Measurements from ENCODE around the gene IL1R2.
A peak's percentile ranks its signal among the peaks of the same experiment; 100 is the strongest.

Gene IL1R2

GRCh38 chr2:102044967-102045489, 53.3 kb downstream of the IL1R2 start:
- no peak for DNase-seq

- no peak for DNase-seq
Measured at GRCh38 chr2:102045697-102046096, 53.9 kb downstream of the IL1R2 start.

DNA sequence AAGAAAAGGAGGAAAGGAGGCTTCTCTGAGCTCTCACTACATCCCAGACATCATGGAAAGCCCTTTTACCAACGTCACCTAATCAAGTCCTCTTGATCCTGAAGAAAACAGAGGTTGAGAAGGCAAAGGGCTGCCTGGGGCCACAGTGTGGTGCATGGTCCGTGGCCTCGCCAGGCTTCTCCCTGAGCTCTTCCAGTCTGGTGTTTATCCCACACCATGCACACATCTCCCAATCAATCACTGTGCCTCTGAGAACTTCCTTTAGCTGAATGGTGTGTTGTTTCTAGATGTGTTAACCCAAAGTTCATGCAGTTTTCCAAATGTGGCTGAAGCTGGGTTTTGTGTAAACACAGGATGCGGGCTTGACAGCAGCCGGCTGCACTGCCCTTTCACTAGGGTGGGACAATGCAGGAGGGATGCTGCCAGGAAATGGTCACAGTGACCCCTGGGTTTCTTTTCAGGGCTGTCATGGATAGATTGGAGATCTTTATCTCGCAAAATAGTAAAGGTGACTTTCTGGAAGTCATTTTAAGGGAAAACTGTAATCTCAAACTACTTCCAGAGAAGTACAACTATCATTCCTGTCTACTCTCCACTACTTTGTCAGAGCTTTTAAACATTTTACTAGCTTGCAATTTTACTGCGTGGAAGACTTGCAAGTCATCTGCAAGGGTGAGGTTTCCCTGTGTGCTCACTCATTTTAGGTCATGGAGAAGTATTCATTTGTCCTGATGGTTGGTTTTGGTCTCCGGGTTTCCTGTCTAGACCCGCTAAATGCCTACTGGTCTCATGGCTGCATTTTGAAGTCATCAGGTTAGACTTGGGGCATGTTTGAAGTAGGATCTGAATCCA, 54.6 kb downstream of the IL1R2 start:
- DNase-seq, result no peak

GRCh38 chr2:102048465-102048864, 56.7 kb downstream of the IL1R2 start:
- no peak for DNase-seq

DNA sequence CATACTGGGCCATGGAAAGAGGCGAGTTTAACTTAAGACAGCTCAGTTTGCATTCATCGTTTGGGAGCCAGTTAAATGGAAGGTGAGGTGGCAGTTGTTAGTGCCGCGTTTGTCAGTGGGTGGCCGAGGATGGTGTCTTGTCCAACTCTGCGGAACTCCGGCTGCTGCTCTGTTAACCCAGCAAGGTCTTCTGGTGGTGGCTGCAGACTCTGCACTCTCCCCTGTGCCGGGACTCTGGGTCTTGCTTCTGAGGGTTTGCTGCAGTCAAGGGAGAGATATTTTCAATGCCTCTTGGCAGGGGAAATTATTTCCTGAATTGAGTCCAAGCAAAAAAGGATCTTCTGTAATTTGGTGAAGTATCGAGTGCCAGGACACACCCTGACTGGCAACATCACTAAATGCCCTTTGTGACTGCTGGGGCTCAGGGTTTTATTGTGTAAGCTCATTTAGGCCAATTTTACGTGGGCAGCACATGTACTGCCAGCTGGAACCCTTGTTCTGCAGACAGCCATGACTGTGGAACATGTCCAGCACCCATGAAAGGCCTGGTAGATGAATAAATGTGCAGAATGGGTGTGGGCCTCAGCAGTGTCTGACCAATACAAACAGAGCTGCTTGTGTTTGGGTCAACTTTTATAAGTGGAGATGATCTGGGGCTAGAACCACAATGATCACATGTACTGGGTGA, 58.1 kb downstream of the IL1R2 start:
- no peak for DNase-seq

DNA sequence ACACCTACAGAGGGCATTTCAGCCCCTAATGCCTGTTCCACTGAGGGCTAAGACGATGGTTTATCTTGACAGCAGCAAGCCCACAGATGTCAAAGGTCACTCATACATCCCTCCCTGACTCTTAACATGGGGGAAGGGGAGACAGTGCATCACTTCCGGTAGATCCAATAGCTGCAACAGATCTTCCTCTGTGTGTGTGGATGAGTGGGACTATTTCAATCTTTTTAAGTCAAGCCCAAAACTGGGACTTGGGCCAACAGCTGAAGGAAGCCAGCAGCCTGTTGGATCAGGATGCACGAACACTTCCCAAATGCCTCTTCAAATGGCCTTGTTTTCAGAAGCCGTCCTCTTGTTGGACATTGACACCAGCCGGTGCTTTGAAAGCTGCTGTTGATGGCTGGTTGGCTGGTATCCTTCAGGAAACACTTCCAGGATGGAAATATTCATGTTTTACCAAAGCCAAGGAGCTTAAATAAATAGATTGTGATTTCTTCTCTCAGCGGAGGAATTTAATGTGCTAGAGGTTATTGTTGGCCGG, 59.2 kb downstream of the IL1R2 start:
- no peak for DNase-seq

DNA sequence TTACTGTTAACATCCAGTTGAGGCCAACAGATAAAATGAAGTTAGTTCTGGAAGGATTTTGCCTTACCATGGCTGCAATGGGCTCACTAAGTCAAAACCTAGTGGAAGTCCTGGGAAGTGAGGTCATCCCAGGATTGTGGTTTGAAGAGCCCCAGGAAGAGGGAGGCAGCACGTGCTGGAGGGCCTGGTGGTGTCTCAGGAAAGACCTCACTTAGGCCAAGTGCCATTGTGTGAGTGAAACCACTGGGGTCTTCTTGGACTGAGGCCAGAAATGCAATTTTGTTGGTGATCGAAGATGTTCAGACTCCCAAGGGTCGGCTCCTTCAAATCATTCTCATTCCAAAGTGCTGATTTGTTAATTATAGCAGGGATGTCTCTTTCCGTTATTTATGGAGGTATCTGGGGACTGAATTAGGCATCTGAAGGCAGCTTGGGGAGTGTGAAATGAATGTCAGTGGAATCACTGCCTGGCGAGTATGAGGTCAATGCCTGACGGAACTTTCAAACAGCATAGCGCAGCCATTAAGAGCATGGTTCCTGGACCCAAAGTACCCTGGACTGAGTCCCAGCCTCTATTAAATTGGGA, 60.0 kb downstream of the IL1R2 start:
- no peak for DNase-seq

DNA sequence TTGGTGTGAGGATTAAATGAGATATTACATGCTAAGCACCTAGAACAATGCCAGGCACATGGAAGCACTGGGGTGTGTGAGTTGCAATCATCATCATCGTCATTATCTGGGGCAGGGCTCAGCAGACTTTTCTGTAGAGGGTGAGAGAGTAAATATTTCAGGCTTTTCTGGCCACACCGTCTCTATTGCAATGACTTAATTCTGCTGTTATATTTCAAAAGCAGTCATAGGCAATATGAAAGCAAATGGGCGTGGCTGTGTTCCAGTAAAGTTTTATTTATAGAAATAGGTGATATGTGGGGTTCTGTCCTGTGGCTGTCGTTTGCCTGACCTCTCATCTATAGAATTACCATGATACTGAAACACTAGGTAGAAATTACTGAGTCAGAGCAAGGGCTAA, 60.6 kb downstream of the IL1R2 start:
- DNase-seq, result no peak

GRCh38 chr2:102053096-102053495, 61.3 kb downstream of the IL1R2 start:
- no peak for DNase-seq

DNA sequence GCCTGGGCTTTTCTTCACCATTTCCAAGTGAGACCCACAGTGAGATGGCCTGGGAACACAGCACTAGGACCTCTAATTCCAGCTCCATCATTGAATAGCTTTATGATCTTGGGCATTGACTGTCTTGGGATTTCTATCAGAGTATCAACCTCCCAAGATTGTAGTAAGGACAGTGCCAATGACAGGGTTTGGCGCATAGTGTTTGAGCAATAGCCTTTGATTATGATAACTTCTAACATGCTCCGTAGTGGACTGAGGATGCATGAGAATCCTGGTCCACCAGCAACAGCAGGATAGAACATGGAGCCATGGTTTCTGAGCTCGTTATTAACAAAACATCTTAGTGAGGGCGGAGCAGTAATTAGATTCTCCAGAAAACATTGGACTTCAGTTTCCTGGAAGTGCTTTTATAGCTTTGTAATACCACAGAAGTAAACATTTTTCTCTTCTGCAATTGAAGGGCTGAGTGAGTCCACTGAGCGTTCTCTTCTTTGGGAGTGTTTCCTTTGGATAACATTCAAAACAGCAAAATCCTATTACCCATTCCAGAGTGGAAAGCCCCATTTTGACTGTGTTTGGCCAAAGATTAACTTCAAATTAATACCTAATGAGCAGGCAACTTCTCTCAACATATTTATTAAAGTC, 63.7 kb downstream of the IL1R2 start:
- DNase-seq, result no peak

GRCh38 chr2:102056079-102056581, 64.4 kb downstream of the IL1R2 start:
- peak; percentile 50 for DNase-seq

GRCh38 chr2:102057502-102058292, 65.9 kb downstream of the IL1R2 start:
- DNase-seq, result no peak

DNA sequence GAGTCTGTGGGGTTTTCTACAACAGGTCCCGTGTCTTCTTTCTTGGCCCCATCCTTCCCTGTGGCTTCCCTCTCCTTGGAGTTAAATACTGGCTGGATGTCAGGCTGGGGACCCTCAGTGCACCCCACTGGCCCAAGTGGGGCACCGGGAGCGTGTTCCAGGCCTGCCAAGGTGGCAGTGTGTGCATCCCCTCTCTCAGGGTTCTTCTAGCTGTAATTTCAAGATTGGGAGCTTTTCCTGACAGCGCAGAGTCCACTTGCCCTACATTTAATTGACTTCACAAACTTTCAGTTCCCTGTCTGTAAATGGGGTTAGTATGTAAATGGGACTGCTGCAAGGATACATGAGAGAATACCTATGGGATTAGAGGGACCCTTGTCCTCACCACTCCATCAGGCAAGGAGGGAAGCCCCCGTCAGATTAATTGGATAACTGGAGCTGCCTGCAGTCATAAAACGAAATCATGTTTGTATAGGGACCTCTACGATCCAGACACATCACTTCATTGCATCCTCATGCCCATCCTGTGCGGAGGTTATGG, 66.6 kb downstream of the IL1R2 start:
- DNase-seq, result no peak

DNA sequence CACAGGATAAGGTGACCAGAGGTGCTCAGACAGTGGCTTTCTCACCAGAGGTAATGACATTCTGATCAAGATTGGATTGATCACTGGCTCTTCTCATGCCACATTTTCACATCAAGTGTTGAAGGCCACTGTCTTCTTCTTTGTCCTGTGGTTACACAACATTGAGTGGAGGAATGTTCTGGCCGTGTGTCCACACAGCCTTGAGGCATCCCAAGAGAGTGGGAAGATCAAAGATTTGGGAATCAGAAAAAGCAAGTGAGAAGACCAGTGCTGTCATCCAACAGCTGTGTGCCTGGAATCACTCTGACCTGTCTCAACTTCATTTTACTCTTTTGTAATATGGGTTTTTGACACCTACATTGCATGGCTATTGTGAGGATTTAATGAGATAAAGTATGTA, 67.4 kb downstream of the IL1R2 start:
- DNase-seq, result no peak

- no peak for DNase-seq
Measured at GRCh38 chr2:102060047-102060446, 68.3 kb downstream of the IL1R2 start.

DNA sequence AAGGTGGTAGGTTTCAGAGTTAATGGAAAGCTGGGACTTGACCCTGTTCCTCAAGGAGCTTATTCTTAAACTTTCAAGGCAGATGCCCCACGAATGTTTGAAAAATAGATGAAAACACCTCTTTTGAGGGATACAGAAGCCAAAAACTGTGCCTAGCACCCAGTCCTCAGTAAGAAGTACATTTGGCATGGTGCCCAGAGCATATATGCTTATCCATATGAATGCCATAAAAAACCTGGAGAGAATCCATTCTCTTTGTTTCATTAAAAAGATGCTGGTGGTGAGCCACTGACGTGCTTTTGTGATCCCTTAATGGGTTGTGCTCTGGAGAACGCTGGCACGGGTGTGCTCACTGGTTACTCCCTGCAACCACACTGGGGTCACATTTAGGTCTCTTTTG, 69.0 kb downstream of the IL1R2 start:
- DNase-seq, result peak; percentile 40

DNA sequence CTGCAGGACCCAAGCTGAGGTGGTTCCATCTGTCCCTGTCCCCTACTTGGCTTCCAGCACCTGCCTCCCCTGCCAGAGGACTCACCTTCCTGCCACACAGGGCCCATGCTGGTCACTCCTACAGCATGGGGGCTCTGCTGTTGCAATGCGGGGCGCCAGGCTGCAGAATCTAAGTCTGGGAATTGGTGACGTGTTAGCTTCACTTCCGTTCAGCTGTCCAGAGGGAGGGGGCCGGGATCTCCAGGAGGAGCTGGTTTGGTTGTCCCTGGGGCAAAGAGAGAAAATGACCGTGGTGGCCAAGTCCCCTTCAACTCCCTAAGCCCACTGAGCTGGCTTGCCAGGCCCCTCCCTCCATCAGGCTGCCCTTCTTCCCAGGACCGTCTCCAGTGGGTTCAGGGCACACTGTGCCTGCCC, 69.5 kb downstream of the IL1R2 start:
- no peak for DNase-seq

GRCh38 chr2:102061962-102062795, 70.4 kb downstream of the IL1R2 start:
- no peak for DNase-seq

DNA sequence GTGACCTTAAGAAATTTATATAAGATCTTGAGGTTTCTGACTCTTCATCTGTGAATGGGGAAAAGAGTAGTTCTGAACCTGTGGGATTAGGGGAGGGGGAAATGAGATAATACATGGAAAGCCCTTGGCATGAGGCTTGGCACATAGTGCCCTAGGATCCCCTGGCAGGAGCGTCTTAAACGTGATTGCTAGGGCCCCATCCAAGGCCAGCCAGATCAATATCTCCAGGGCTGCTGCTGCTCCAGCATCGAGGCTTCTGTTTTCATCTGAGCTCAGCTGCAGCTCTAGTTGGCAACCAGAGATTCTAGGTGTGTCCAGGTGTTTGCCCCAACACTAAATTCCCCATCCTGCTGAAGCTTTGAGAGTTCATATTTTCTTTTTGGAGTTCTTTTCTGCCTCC, 71.0 kb downstream of the IL1R2 start:
- DNase-seq, result no peak

DNA sequence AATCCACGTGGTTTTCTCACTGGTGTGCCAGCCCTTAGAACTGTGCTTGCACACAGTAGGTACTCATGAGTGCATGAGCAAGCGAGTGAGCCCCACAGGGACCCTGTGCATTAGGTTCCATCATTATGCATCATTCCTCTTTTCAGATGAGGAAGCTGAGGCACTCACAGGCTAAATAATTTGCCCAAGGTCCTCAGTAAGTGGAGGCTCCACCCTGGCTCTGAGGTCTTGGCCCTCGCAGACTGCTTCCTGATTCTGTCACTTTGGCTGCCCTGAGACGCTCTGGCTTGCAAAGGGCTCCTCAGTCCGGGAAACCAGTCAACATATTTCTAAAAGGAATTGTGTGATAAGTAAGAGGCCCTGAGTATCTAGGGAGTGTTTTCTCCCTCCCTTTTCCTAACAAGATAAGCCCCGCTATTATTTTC, 71.7 kb downstream of the IL1R2 start:
- peak; percentile 79 for DNase-seq

Measured in hematopoietic multipotent progenitor cell treated with erythropoietin and hydrocortisone succinate and interleukin-3 and kit ligand, for 6 days (in vitro differentiated cells).